Fibroblast of villous mesenchyme (primary cell): ENCODE measurements around the gene SYPL1. TPM values are rescaled to one million over a fixed set of nuclear protein-coding genes. Genes with fewer than 3 reads are reported as not detected.

ENCODE experiments used
- DNase-seq: peaks from one replicate; pipeline ENCODE4 v3.0.0-alpha.2; 2010; ENCODE audit warnings: low read depth
- H3K4me3 ChIP-seq: 2 replicates; pipeline ENCODE4 v1.5.1; 2011; ENCODE audit warnings: low read depth, mild to moderate bottlenecking, low read length
- total RNA-seq: library from RNA; depleted of rRNA; stranded (reverse); fragments of >200 nt; gene quantifications from 2 replicates; pipeline ENCODE4 v1.2.3, GENCODE V29; 2012
- TF ChIP-seq, protein P1 (sequence below): IDR thresholded peaks from 2 replicates; pipeline ENCODE4 v1.5.1; 2012; ENCODE audit warnings: low read depth, mild to moderate bottlenecking, low read length; ENCODE audit not compliant: insufficient read depth

SYPL1 gene
- total RNA-seq, 1 donor, result 55.3 TPM

GRCh38 chr7:106058928-106059324, 53.2 kb downstream of the SYPL1 start:
- H3K4me3 ChIP-seq, result no peak overlapping the region
- DNase-seq, result no peak
- TF ChIP-seq, protein P1, sequence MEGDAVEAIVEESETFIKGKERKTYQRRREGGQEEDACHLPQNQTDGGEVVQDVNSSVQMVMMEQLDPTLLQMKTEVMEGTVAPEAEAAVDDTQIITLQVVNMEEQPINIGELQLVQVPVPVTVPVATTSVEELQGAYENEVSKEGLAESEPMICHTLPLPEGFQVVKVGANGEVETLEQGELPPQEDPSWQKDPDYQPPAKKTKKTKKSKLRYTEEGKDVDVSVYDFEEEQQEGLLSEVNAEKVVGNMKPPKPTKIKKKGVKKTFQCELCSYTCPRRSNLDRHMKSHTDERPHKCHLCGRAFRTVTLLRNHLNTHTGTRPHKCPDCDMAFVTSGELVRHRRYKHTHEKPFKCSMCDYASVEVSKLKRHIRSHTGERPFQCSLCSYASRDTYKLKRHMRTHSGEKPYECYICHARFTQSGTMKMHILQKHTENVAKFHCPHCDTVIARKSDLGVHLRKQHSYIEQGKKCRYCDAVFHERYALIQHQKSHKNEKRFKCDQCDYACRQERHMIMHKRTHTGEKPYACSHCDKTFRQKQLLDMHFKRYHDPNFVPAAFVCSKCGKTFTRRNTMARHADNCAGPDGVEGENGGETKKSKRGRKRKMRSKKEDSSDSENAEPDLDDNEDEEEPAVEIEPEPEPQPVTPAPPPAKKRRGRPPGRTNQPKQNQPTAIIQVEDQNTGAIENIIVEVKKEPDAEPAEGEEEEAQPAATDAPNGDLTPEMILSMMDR, result no peak

DNA sequence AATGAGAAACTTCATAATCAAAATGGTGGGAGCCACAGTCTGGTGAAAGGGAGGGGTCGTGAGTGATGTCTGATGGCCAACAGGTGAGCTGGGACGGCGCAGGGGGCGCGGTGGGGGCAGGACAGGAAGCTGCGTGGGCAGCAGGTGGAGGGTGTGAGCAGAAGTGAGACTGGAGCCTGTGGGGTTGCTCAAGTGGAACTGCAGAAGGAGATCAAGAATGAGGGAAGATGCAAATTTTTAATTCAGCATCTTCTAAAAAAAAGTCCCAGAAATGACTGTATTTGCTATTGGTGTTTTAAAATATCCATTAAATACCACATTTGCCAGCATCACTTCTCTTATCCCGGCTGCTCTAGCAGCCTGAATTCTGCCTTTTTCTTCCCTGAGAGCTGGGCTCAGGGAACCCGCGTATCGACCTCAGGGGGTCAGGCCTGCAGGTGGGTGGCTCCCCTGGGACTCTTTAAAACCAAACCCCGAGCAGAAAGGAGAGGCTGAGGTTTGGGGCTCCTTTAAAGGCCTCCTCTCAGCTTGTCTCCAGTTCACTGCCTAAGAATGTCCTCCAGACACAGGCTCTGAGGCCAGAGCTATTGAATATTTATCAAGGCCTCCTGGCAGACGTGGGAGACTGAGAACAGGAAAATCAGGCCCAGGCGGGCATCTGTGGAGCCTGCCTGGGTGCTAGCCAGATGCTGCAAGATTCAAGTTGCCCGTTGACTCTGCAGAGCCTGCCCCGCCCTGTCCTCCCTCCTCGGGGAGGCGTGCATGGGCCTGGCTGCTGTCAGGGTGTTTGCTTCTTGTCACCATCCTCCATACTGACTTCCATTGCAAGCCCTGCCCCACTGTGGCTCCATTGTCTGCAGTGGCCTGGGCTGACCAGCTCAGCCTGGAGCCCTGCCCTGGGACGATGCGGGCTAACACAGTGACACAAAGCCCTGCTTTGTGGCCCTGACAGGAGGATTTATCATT, 53.9 kb downstream of the SYPL1 start:
- no peak for DNase-seq
- H3K4me3 ChIP-seq, result no peak overlapping the region
- TF ChIP-seq, protein P1, result no peak

- TF ChIP-seq, protein P1, result no peak
- DNase-seq, result no peak
- H3K4me3 ChIP-seq, result no peak overlapping the region
These were observed 54.7 kb downstream of the SYPL1 start for GRCh38 chr7:106057204-106057961.

- TF ChIP-seq, protein P1, result peak; percentile 93
- DNase-seq, result peak; percentile 73
- no peak overlapping the region for H3K4me3 ChIP-seq
These were observed 55.5 kb downstream of the SYPL1 start for GRCh38 chr7:106056513-106057203.

DNA sequence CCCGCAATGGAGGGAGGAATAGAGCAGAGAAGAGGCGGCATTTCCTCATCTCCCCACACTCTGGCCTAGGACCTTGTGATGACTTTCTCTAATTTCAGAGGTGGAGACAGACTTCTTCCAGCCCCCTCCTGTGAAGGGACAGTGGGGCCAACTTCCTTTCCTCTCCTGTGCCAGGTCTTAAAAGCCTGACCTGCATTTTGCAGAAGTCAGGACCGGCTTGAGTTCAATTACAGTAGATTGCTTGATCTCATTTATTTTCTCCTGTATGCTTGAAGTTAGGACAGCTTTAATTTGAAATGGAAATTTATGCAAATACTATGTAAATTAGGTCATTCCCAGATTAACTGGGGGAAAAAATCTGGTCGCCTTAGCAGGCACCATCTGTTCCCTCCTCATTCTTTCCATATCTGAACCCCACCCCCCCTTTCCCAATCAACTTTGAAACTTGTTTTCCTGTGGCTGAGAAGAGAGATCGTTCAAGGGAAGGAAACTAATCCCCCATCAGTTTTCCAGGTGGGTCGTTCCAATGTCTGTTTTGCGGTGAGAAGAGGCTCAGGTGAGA, 57.1 kb downstream of the SYPL1 start:
- H3K4me3 ChIP-seq, result no peak overlapping the region
- TF ChIP-seq, protein P1, result no peak
- DNase-seq, result no peak
